Upper lobe of left lung (tissue), 6 donors: ENCODE data around the gene NCAPD3. TPM values are rescaled to one million over a fixed set of nuclear protein-coding genes. Genes with fewer than 3 reads are reported as not detected.

Experiments
- ATAC-seq, 2 donors: fragments of 200-7000 bp; cut with Tn5 transposase; one replicate each; pipeline ENCODE4 v1.9.1; 2022; ENCODE audit warnings: mild to moderate bottlenecking in 2 of 2, moderate library complexity in 2 of 2; ENCODE audit not compliant: low FRiP score in 2 of 2
- DNase-seq, 2 donors: peaks; one replicate each; pipeline ENCODE4 v3.0.0-alpha.2; 2019 to 2020
- H3K27ac ChIP-seq, 4 donors: fragments of 200-600 bp; sonication (generic); one replicate each; pipeline ENCODE4 v1.5.1; 2016 to 2019
- H3K27me3 ChIP-seq, 4 donors: fragments of 200-600 bp; sonication (generic); one replicate each; pipeline ENCODE4 v1.5.1; 2017 to 2019
- H3K36me3 ChIP-seq, 4 donors: fragments of 200-600 bp; sonication (generic); one replicate each; pipeline ENCODE4 v1.5.1; 2016 to 2019
- H3K4me1 ChIP-seq, 4 donors: fragments of 200-600 bp; sonication (generic); one replicate each; pipeline ENCODE4 v1.5.1; 2018 to 2019
- H3K4me3 ChIP-seq, 4 donors: fragments of 200-600 bp; sonication (generic); one replicate each; pipeline ENCODE4 v1.5.1; 2017 to 2019; ENCODE audit warnings: mild to moderate bottlenecking in 2 of 4, moderate library complexity in 1 of 4
- H3K9me3 ChIP-seq, 4 donors: fragments of 200-600 bp; sonication (generic); one replicate each; pipeline ENCODE4 v1.5.1; 2018 to 2019
- CTCF ChIP-seq, 6 experiments: fragments of 450-650 bp in 4 of 6; fragments of 200-600 bp in 2 of 6; sonication (generic) in 2 of 6; IDR thresholded peaks; one replicate each; pipeline ENCODE4 v1.5.1; 2016 to 2019; ENCODE audit warnings: antibody characterized with exemption in 6 of 6
- EP300 ChIP-seq, 4 donors: sonication (generic); formaldehyde crosslinking; IDR thresholded peaks; one replicate each; pipeline ENCODE4 v1.5.1; 2017; ENCODE audit warnings: antibody characterized with exemption in 4 of 4, control low read depth in 2 of 4
- POLR2A ChIP-seq, 4 donors: fragments of 450-650 bp; IDR thresholded peaks; one replicate each; pipeline ENCODE4 v1.5.1; 2016 to 2017; ENCODE audit warnings: antibody characterized with exemption in 4 of 4, mild to moderate bottlenecking in 2 of 4
- POLR2AphosphoS5 ChIP-seq, 2 donors: sonication (generic); formaldehyde crosslinking; IDR thresholded peaks; one replicate each; pipeline ENCODE4 v1.5.1; 2017; ENCODE audit warnings: antibody characterized with exemption in 2 of 2
- WGBS, 2 donors: methylation state at CpG; one replicate each; pipeline ENCODE4 v1.1.5; 2017 to 2018; 5-methylcytosine and 5-hydroxymethylcytosine counted together
- total RNA-seq, 6 donors: library from RNA; depleted of rRNA in 4 of 6; stranded (reverse); fragments of >200 nt in 4 of 6; gene quantifications; one replicate each; pipeline versions ENCODE4 v1.1.0 to v1.2.1, GENCODE V29; 2016 to 2021
- donor health status: DM: no; HTN: no; CAD: no; lungs with moderate emphysema.
- donor health status: DM: no; HTN: yes; CAD: no; lungs with severe emphysema.

NCAPD3 gene
- total RNA-seq, 6 donors from 2014 or later, result 9.9 to 32.5 (median 15.8) TPM

- no peak for ATAC-seq
- no peak for TF ChIP-seq POLR2AphosphoS5 (IDR thresholded peaks at IDR 0.05)
- no peak for TF ChIP-seq CTCF (IDR thresholded peaks at IDR 0.05)
- no peak for TF ChIP-seq POLR2A (IDR thresholded peaks at IDR 0.05)
- no peak for TF ChIP-seq EP300 (IDR thresholded peaks at IDR 0.05)
- Histone ChIP-seq H3K36me3 (no peaks in the 10 kb centered on the region), H3K4me3 (no peak overlapping the region), H3K4me1 (peaks cover 28 to 74% (median 53%) of the 10 kb centered on the region in 4 donors), H3K27me3 (no peaks in the 10 kb centered on the region), H3K9me3 (no peaks in the 10 kb centered on the region), H3K27ac (no peak overlapping the region)
- no peak for DNase-seq
- 86 to 92% methylated on average over 5 of the region's 5 CpGs for WGBS, 2 donors
These were observed 3.1 kb upstream of the NCAPD3 start for GRCh38 chr11:134226806-134227325.

- peak; percentile 71 to 93 for DNase-seq
These were observed 1.2 kb upstream of the NCAPD3 start for GRCh38 chr11:134224710-134225664.

GRCh38 chr11:134223121-134223520, 646 bp downstream of the NCAPD3 start:
- Histone ChIP-seq H3K4me3 (peak overlapping the region; percentile 85 to 96 (median 93)), H3K9me3 (no peaks in the 10 kb centered on the region), H3K27me3 (no peaks in the 10 kb centered on the region), H3K27ac (peak overlapping the region in 1 of 4 donors; percentile 89), H3K4me1 (peaks cover 22 to 43% (median 27%) of the 10 kb centered on the region in 4 donors), H3K36me3 (peaks cover 0 to 19% (median 8%) of the 10 kb centered on the region in 4 donors)
- DNase-seq (no peak), ATAC-seq (no peak)
- WGBS, 2 donors, result 11 to 13% methylated on average over 5 of the region's 5 CpGs
- TF ChIP-seq POLR2AphosphoS5 (IDR thresholded peaks at IDR 0.05), result no peak
- no peak for TF ChIP-seq EP300 (IDR thresholded peaks at IDR 0.05)
- no peak for TF ChIP-seq POLR2A (IDR thresholded peaks at IDR 0.05)
- no peak for TF ChIP-seq CTCF (IDR thresholded peaks at IDR 0.05)

More at GRCh38 chr11:134224710-134225664, 1.2 kb upstream of the NCAPD3 start:
- whole genome bisulfite sequencing, 2 donors, result 0% methylated on average over 50 of the region's 93 CpGs; no CpG with 5 or more reads in 1 of the 2 donors
- peak in 1 of 2 donors; percentile 59 for ATAC-seq
- H3K36me3 ChIP-seq, result peaks cover 0 to 6% (median 0%) of the 10 kb centered on the region in 4 donors
- no peaks in the 10 kb centered on the region for H3K9me3 ChIP-seq
- H3K27me3 ChIP-seq, result no peaks in the 10 kb centered on the region
- H3K27ac ChIP-seq, result peak overlapping the region; percentile 89 to 92 (median 92)
- H3K4me3 ChIP-seq, result peak overlapping the region; percentile 67 to 96 (median 90)
- peaks cover 28 to 56% (median 39%) of the 10 kb centered on the region in 4 donors for H3K4me1 ChIP-seq
- peak in 1 of 6 experiments; percentile 10 for TF ChIP-seq CTCF (IDR thresholded peaks at IDR 0.05)
- peak in 1 of 2 donors; percentile 47 for TF ChIP-seq POLR2AphosphoS5 (IDR thresholded peaks at IDR 0.05)
- TF ChIP-seq EP300 (IDR thresholded peaks at IDR 0.05), result no peak
- TF ChIP-seq POLR2A (IDR thresholded peaks at IDR 0.05), result peak in 1 of 4 donors; percentile 10

- peaks cover 0 to 34% (median 11%) of the 10 kb centered on the region in 4 donors for H3K36me3 ChIP-seq
- 97 to 98% methylated on average over 3 of the region's 3 CpGs for WGBS, 2 donors
- no peak overlapping the region for H3K4me3 ChIP-seq
- H3K4me1 ChIP-seq, result no peaks in the 10 kb centered on the region
- DNase-seq (no peak), ATAC-seq (no peak)
- no peak overlapping the region for H3K27ac ChIP-seq
- H3K27me3 ChIP-seq, result no peaks in the 10 kb centered on the region
- no peaks in the 10 kb centered on the region for H3K9me3 ChIP-seq
- TF ChIP-seq POLR2AphosphoS5 (IDR thresholded peaks at IDR 0.05) (no peak), POLR2A (IDR thresholded peaks at IDR 0.05) (no peak), EP300 (IDR thresholded peaks at IDR 0.05) (no peak), CTCF (IDR thresholded peaks at IDR 0.05) (no peak)
These were observed 7.0 kb downstream of the NCAPD3 start for GRCh38 chr11:134216816-134217215.
